Measurements from ENCODE around the gene LIPH.

Gene LIPH

DNA sequence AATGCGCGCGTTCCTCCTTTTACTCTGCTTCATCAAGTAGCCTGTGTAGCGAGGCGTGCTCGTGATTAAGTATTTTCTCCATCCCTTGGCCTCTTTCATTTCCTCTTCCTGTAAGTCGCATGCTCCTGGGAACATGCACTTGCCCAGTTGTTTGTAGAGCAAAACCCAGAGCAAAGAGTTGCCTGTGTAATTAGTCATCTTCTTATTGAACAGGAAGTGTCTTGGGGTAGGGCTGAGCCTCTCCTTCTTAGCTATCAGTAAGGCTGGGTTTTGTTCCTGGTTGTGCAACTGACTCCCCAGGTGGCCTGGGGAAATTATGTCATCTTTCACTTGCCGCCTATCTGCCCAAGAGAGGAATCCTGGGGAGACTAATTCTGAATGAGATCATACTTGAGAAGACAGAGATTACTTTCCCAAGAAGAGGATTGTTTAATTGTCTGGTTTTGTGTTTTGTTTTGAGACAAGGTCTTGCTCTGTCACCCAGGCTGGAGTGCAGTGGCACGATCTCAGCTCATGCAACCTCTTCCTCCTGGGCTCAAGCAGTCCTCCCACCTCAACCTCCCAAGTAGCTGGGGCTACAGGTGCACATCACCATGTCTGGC, 14.9 kb downstream of the LIPH start:
- Histone ChIP-seq H3K14ac (ENCODE audit: low read length) (no peak overlapping the region), H3K27me3 (ENCODE audit: control insufficient read depth in 3 of 3, insufficient read depth in 3 of 3, low read depth in 1 of 3, low read length in 3 of 3) (peaks cover 0 to 3% (median 0%) of the 10 kb centered on the region in 3 experiments), H3K27ac (replicated peaks; ENCODE audit: low read length) (no peak overlapping the region), H2BK15ac (ENCODE audit: low read length) (no peak overlapping the region), H4K8ac (ENCODE audit: low read depth, low read length) (no peak overlapping the region), H3K9me3 (replicated peaks in 1 of 2; ENCODE audit: control insufficient read depth in 2 of 2, insufficient read depth in 1 of 2, low read depth in 1 of 2, low read length in 2 of 2) (no peaks in the 10 kb centered on the region), H3K4me2 (ENCODE audit: insufficient read depth, low read length, poor library complexity, severe bottlenecking) (no peak overlapping the region), H2BK12ac (ENCODE audit: low read length) (no peak overlapping the region), H3K9ac (ENCODE audit: low read depth, low read length, poor library complexity) (no peak overlapping the region), H3K4me1 (ENCODE audit: control insufficient read depth in 2 of 2, insufficient read depth in 1 of 2, low read depth in 1 of 2, low read length in 2 of 2) (peaks cover 4 to 5% of the 10 kb centered on the region in 2 donors), H3K18ac (ENCODE audit: low read length) (no peak overlapping the region), H2BK5ac (ENCODE audit: low read length) (no peak overlapping the region), H3K79me1 (ENCODE audit: low read depth, low read length) (no peaks in the 10 kb centered on the region), H2AFZ (ENCODE audit: low read length) (peak overlapping the region; percentile 87), H3K23ac (ENCODE audit: low read depth, low read length, poor library complexity) (no peak overlapping the region), H3K36me3 (replicated peaks in 1 of 2; ENCODE audit: control insufficient read depth in 2 of 2, insufficient read depth in 2 of 2, low read length in 2 of 2) (no peaks in the 10 kb centered on the region), H3K4ac (ENCODE audit: low read length) (no peak overlapping the region), H2AK5ac (ENCODE audit: low read depth, low read length) (no peak overlapping the region), H4K91ac (ENCODE audit: low read depth, low read length, poor library complexity) (no peak overlapping the region), H3K4me3 (ENCODE audit: low read length in 2 of 2) (no peak overlapping the region), H2BK120ac (ENCODE audit: low read depth, low read length) (no peak overlapping the region)
- no peak for DNase-seq (ENCODE audit: low spot score)
- WGBS, 2 donors (ENCODE audit: extremely low coverage in 2 of 2, insufficient read length in 2 of 2, insufficient replicate concordance in 1 of 2) = no CpG with 5 or more reads among the region's 9 CpGs

GRCh38 chr3:185534511-185534910, 17.9 kb downstream of the LIPH start:
- H2AFZ ChIP-seq (ENCODE audit: low read length) = no peak overlapping the region
- no CpG with 5 or more reads among the region's 2 CpGs for WGBS, 2 donors (ENCODE audit: extremely low coverage in 2 of 2, insufficient read length in 2 of 2, insufficient replicate concordance in 1 of 2)
- no peaks in the 10 kb centered on the region for H3K9me3 ChIP-seq (replicated peaks in 1 of 2; ENCODE audit: control insufficient read depth in 2 of 2, insufficient read depth in 1 of 2, low read depth in 1 of 2, low read length in 2 of 2)
- H3K23ac ChIP-seq (ENCODE audit: low read depth, low read length, poor library complexity) = no peak overlapping the region
- H2BK5ac ChIP-seq (ENCODE audit: low read length) = no peak overlapping the region
- DNase-seq (ENCODE audit: low spot score) = no peak
- H3K4me3 ChIP-seq (ENCODE audit: low read length in 2 of 2) = no peak overlapping the region
- H3K18ac ChIP-seq (ENCODE audit: low read length) = no peak overlapping the region
- no peak overlapping the region for H2BK120ac ChIP-seq (ENCODE audit: low read depth, low read length)
- no peak overlapping the region for H3K4ac ChIP-seq (ENCODE audit: low read length)
- no peak overlapping the region for H3K27ac ChIP-seq (replicated peaks; ENCODE audit: low read length)
- no peak overlapping the region for H3K9ac ChIP-seq (ENCODE audit: low read depth, low read length, poor library complexity)
- H4K8ac ChIP-seq (ENCODE audit: low read depth, low read length) = no peak overlapping the region
- H3K36me3 ChIP-seq (replicated peaks in 1 of 2; ENCODE audit: control insufficient read depth in 2 of 2, insufficient read depth in 2 of 2, low read length in 2 of 2) = no peaks in the 10 kb centered on the region
- H4K91ac ChIP-seq (ENCODE audit: low read depth, low read length, poor library complexity) = no peak overlapping the region
- H3K14ac ChIP-seq (ENCODE audit: low read length) = no peak overlapping the region
- H3K27me3 ChIP-seq (ENCODE audit: control insufficient read depth in 3 of 3, insufficient read depth in 3 of 3, low read depth in 1 of 3, low read length in 3 of 3) = no peaks in the 10 kb centered on the region
- H2AK5ac ChIP-seq (ENCODE audit: low read depth, low read length) = no peak overlapping the region
- H2BK15ac ChIP-seq (ENCODE audit: low read length) = no peak overlapping the region
- H3K79me1 ChIP-seq (ENCODE audit: low read depth, low read length) = no peaks in the 10 kb centered on the region
- no peak overlapping the region for H2BK12ac ChIP-seq (ENCODE audit: low read length)
- peaks cover 4 to 5% of the 10 kb centered on the region in 2 donors for H3K4me1 ChIP-seq (ENCODE audit: control insufficient read depth in 2 of 2, insufficient read depth in 1 of 2, low read depth in 1 of 2, low read length in 2 of 2)
- no peak overlapping the region for H3K4me2 ChIP-seq (ENCODE audit: insufficient read depth, low read length, poor library complexity, severe bottlenecking)

GRCh38 chr3:185532901-185533300, 19.5 kb downstream of the LIPH start:
- WGBS, 2 donors (ENCODE audit: extremely low coverage in 2 of 2, insufficient read length in 2 of 2, insufficient replicate concordance in 1 of 2) = no CpG with 5 or more reads among the region's 5 CpGs

GRCh38 chr3:185530856-185531255, 21.5 kb downstream of the LIPH start:
- no peaks in the 10 kb centered on the region for H3K27me3 ChIP-seq (ENCODE audit: control insufficient read depth in 3 of 3, insufficient read depth in 3 of 3, low read depth in 1 of 3, low read length in 3 of 3)
- DNase-seq (ENCODE audit: low spot score) = no peak
- H3K18ac ChIP-seq (ENCODE audit: low read length) = no peak overlapping the region
- no peak overlapping the region for H3K4me3 ChIP-seq (ENCODE audit: low read length in 2 of 2)
- no peak overlapping the region for H3K9ac ChIP-seq (ENCODE audit: low read depth, low read length, poor library complexity)
- no peak overlapping the region for H3K23ac ChIP-seq (ENCODE audit: low read depth, low read length, poor library complexity)
- no CpG with 5 or more reads among the region's 5 CpGs for WGBS, 2 donors (ENCODE audit: extremely low coverage in 2 of 2, insufficient read length in 2 of 2, insufficient replicate concordance in 1 of 2)
- H2BK15ac ChIP-seq (ENCODE audit: low read length) = no peak overlapping the region
- peaks cover 0 to 2% of the 10 kb centered on the region in 2 donors for H3K4me1 ChIP-seq (ENCODE audit: control insufficient read depth in 2 of 2, insufficient read depth in 1 of 2, low read depth in 1 of 2, low read length in 2 of 2)
- H2AFZ ChIP-seq (ENCODE audit: low read length) = no peak overlapping the region
- no peak overlapping the region for H3K27ac ChIP-seq (replicated peaks; ENCODE audit: low read length)
- no peaks in the 10 kb centered on the region for H3K36me3 ChIP-seq (replicated peaks in 1 of 2; ENCODE audit: control insufficient read depth in 2 of 2, insufficient read depth in 2 of 2, low read length in 2 of 2)
- no peak overlapping the region for H2BK5ac ChIP-seq (ENCODE audit: low read length)
- H4K91ac ChIP-seq (ENCODE audit: low read depth, low read length, poor library complexity) = no peak overlapping the region
- H2BK120ac ChIP-seq (ENCODE audit: low read depth, low read length) = no peak overlapping the region
- H3K9me3 ChIP-seq (replicated peaks in 1 of 2; ENCODE audit: control insufficient read depth in 2 of 2, insufficient read depth in 1 of 2, low read depth in 1 of 2, low read length in 2 of 2) = no peaks in the 10 kb centered on the region
- H3K79me1 ChIP-seq (ENCODE audit: low read depth, low read length) = no peaks in the 10 kb centered on the region
- H2BK12ac ChIP-seq (ENCODE audit: low read length) = no peak overlapping the region
- H2AK5ac ChIP-seq (ENCODE audit: low read depth, low read length) = no peak overlapping the region
- no peak overlapping the region for H3K4me2 ChIP-seq (ENCODE audit: insufficient read depth, low read length, poor library complexity, severe bottlenecking)
- H4K8ac ChIP-seq (ENCODE audit: low read depth, low read length) = no peak overlapping the region
- H3K4ac ChIP-seq (ENCODE audit: low read length) = no peak overlapping the region
- no peak overlapping the region for H3K14ac ChIP-seq (ENCODE audit: low read length)

More at GRCh38 chr3:185532901-185533300, 19.5 kb downstream of the LIPH start:
- no peak overlapping the region for H3K9ac ChIP-seq (ENCODE audit: low read depth, low read length, poor library complexity)
- no peak overlapping the region for H2AFZ ChIP-seq (ENCODE audit: low read length)
- H2BK15ac ChIP-seq (ENCODE audit: low read length) = no peak overlapping the region
- H2BK120ac ChIP-seq (ENCODE audit: low read depth, low read length) = no peak overlapping the region
- no peaks in the 10 kb centered on the region for H3K9me3 ChIP-seq (replicated peaks in 1 of 2; ENCODE audit: control insufficient read depth in 2 of 2, insufficient read depth in 1 of 2, low read depth in 1 of 2, low read length in 2 of 2)
- no peak overlapping the region for H2BK5ac ChIP-seq (ENCODE audit: low read length)
- H3K27ac ChIP-seq (replicated peaks; ENCODE audit: low read length) = no peak overlapping the region
- no peak overlapping the region for H3K4ac ChIP-seq (ENCODE audit: low read length)
- H3K4me1 ChIP-seq (ENCODE audit: control insufficient read depth in 2 of 2, insufficient read depth in 1 of 2, low read depth in 1 of 2, low read length in 2 of 2) = peaks cover 4 to 5% of the 10 kb centered on the region in 2 donors
- H3K23ac ChIP-seq (ENCODE audit: low read depth, low read length, poor library complexity) = no peak overlapping the region
- H3K36me3 ChIP-seq (replicated peaks in 1 of 2; ENCODE audit: control insufficient read depth in 2 of 2, insufficient read depth in 2 of 2, low read length in 2 of 2) = no peaks in the 10 kb centered on the region
- H4K91ac ChIP-seq (ENCODE audit: low read depth, low read length, poor library complexity) = no peak overlapping the region
- H4K8ac ChIP-seq (ENCODE audit: low read depth, low read length) = no peak overlapping the region
- H3K79me1 ChIP-seq (ENCODE audit: low read depth, low read length) = no peaks in the 10 kb centered on the region
- DNase-seq (ENCODE audit: low spot score) = no peak
- H3K18ac ChIP-seq (ENCODE audit: low read length) = no peak overlapping the region
- no peaks in the 10 kb centered on the region for H3K27me3 ChIP-seq (ENCODE audit: control insufficient read depth in 3 of 3, insufficient read depth in 3 of 3, low read depth in 1 of 3, low read length in 3 of 3)
- no peak overlapping the region for H3K4me2 ChIP-seq (ENCODE audit: insufficient read depth, low read length, poor library complexity, severe bottlenecking)
- no peak overlapping the region for H2BK12ac ChIP-seq (ENCODE audit: low read length)
- H2AK5ac ChIP-seq (ENCODE audit: low read depth, low read length) = no peak overlapping the region
- no peak overlapping the region for H3K4me3 ChIP-seq (ENCODE audit: low read length in 2 of 2)
- no peak overlapping the region for H3K14ac ChIP-seq (ENCODE audit: low read length)

Measured in neuronal stem cell (in vitro differentiated cells).